Suprapubic skin (tissue), 4 donors: ENCODE results near the gene CTNNA2. TPM values are rescaled to one million over a fixed set of nuclear protein-coding genes. Genes with fewer than 3 reads are reported as not detected.

Experiments used
- DNase-seq, 2 donors: peaks; one replicate each; pipeline ENCODE4 v3.0.0-alpha.2; 2019; ENCODE audit warnings: low spot score in 2 of 2
- H3K27ac ChIP-seq: fragments of 200-600 bp; sonication (generic); one replicate; pipeline ENCODE4 v1.5.1; 2019
- H3K27me3 ChIP-seq: fragments of 200-600 bp; sonication (generic); one replicate; pipeline ENCODE4 v1.5.1; 2019
- H3K36me3 ChIP-seq: fragments of 200-600 bp; sonication (generic); one replicate; pipeline ENCODE4 v1.5.1; 2019
- H3K4me1 ChIP-seq: fragments of 200-600 bp; sonication (generic); one replicate; pipeline ENCODE4 v1.5.1; 2019
- H3K4me3 ChIP-seq: fragments of 200-600 bp; sonication (generic); one replicate; pipeline ENCODE4 v1.5.1; 2019; ENCODE audit warnings: mild to moderate bottlenecking
- H3K9me3 ChIP-seq: fragments of 200-600 bp; sonication (generic); one replicate; pipeline ENCODE4 v1.5.1; 2019
- CTCF ChIP-seq, 2 donors: fragments of 200-600 bp in 1 of 2; fragments of 450-650 bp in 1 of 2; sonication (generic) in 1 of 2; IDR thresholded peaks; one replicate each; pipeline ENCODE4 v1.5.1; 2016 to 2019; ENCODE audit warnings: antibody characterized with exemption in 2 of 2, mild to moderate bottlenecking in 1 of 2, moderate library complexity in 1 of 2
- EP300 ChIP-seq: sonication (generic); formaldehyde crosslinking; IDR thresholded peaks from one replicate; pipeline ENCODE4 v1.6.1; 2017; ENCODE audit warnings: antibody characterized with exemption
- POLR2A ChIP-seq, 2 donors: fragments of 450-650 bp; IDR thresholded peaks; one replicate each; pipeline ENCODE4 v1.6.1; 2017; ENCODE audit warnings: antibody characterized with exemption in 2 of 2, mild to moderate bottlenecking in 2 of 2, moderate library complexity in 2 of 2
- POLR2AphosphoS5 ChIP-seq, 3 donors: sonication (generic); formaldehyde crosslinking; IDR thresholded peaks; one replicate each; pipeline ENCODE4 v1.6.1; 2017; ENCODE audit warnings: antibody characterized with exemption in 3 of 3
- WGBS: methylation state at CpG from one replicate; pipeline ENCODE4 v1.1.5; 2018; 5-methylcytosine and 5-hydroxymethylcytosine counted together
- total RNA-seq, 4 donors: library from RNA; depleted of rRNA; stranded (reverse); fragments of >200 nt; gene quantifications; one replicate each; pipeline ENCODE4 v1.1.0, GENCODE V29; 2016

The CTNNA2 gene
- total RNA-seq, 4 donors from 2014 or later = 0.15 to 0.21 TPM; not detected in 2

GRCh38 chr2:79887747-79888374 is 375.0 kb downstream of the CTNNA2 start:
- Histone ChIP-seq H3K4me1 (no peaks in the 10 kb centered on the region), H3K27me3 (no peaks in the 10 kb centered on the region), H3K9me3 (no peaks in the 10 kb centered on the region), H3K27ac (no peak overlapping the region), H3K36me3 (no peaks in the 10 kb centered on the region), H3K4me3 (no peak overlapping the region)
- 38% methylated on average over 7 of the region's 7 CpGs for WGBS
- TF ChIP-seq CTCF (IDR thresholded peaks at IDR 0.05) = peak; percentile 21 to 43
- TF ChIP-seq POLR2AphosphoS5 (IDR thresholded peaks at IDR 0.05) = no peak
- no peak for DNase-seq

- DNase-seq = no peak
- Histone ChIP-seq H3K36me3 (no peaks in the 10 kb centered on the region), H3K27me3 (no peaks in the 10 kb centered on the region), H3K4me1 (no peaks in the 10 kb centered on the region), H3K27ac (no peak overlapping the region), H3K4me3 (no peak overlapping the region), H3K9me3 (no peaks in the 10 kb centered on the region)
- TF ChIP-seq POLR2A (IDR thresholded peaks at IDR 0.05) (no peak), POLR2AphosphoS5 (IDR thresholded peaks at IDR 0.05) (no peak), EP300 (no peak), CTCF (IDR thresholded peaks at IDR 0.05) (no peak)
- 83% methylated on average over 2 of the region's 2 CpGs for WGBS
These were observed 379.3 kb downstream of the CTNNA2 start for GRCh38 chr2:79892123-79892522.

GRCh38 chr2:79899196-79899595 is 386.3 kb downstream of the CTNNA2 start:
- H3K27ac ChIP-seq = no peak overlapping the region
- H3K9me3 ChIP-seq = no peaks in the 10 kb centered on the region
- H3K27me3 ChIP-seq = no peaks in the 10 kb centered on the region
- no peak overlapping the region for H3K4me3 ChIP-seq
- H3K36me3 ChIP-seq = no peaks in the 10 kb centered on the region
- no peaks in the 10 kb centered on the region for H3K4me1 ChIP-seq
- no peak for DNase-seq
- WGBS = 70% methylated on average over 4 of the region's 4 CpGs
- TF ChIP-seq POLR2A (IDR thresholded peaks at IDR 0.05) (no peak), POLR2AphosphoS5 (IDR thresholded peaks at IDR 0.05) (no peak), CTCF (IDR thresholded peaks at IDR 0.05) (no peak), EP300 (no peak)

GRCh38 chr2:79901161-79901560 is 388.3 kb downstream of the CTNNA2 start:
- no peaks in the 10 kb centered on the region for H3K27me3 ChIP-seq
- TF ChIP-seq CTCF (IDR thresholded peaks at IDR 0.05) = no peak
- no peak for TF ChIP-seq EP300
- no peak for TF ChIP-seq POLR2A (IDR thresholded peaks at IDR 0.05)
- TF ChIP-seq POLR2AphosphoS5 (IDR thresholded peaks at IDR 0.05) = no peak
- no peaks in the 10 kb centered on the region for H3K4me1 ChIP-seq
- H3K36me3 ChIP-seq = no peaks in the 10 kb centered on the region
- H3K4me3 ChIP-seq = no peak overlapping the region
- H3K27ac ChIP-seq = no peak overlapping the region
- no peak for DNase-seq
- H3K9me3 ChIP-seq = no peaks in the 10 kb centered on the region

DNA sequence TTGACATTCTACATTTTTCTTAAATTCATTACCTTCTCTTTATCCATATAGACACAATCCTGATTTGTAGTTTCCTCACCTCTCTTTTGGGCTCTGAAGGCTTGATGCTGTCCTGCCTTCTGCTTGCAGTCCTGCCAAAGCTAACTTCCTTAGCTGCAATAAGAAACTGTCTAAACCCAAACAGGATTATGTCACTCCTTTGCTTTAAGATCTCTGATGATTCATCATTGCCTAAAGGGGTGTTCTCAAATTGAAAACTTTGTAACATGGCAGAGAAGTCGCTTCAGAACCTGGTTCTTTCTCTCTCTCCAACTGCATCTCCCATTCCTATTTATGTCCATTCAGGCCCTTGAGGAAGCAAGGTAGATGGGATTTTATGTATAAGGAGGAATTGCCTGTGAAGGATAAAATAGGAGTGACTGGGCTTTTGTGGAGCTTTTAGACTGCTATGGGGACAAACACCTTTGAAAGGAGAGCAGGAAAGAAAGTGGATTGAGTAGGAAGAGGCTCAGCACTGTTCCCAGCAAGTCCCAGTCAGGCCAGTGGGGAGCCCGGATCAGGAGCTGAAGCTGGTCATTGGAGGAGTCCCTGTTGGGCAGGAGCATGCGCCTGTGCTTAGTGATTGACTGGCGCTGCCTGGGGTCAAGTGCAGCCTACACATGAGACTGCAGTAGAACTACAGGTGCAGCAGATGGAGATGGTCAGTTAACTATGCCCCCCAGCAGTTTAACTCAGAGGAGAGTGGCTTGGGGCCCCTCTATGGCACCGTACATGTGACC is 390.6 kb downstream of the CTNNA2 start:
- WGBS = 67% methylated on average over 5 of the region's 5 CpGs
- Histone ChIP-seq H3K36me3 (no peaks in the 10 kb centered on the region), H3K9me3 (no peaks in the 10 kb centered on the region), H3K27me3 (no peaks in the 10 kb centered on the region), H3K27ac (no peak overlapping the region), H3K4me3 (no peak overlapping the region), H3K4me1 (no peaks in the 10 kb centered on the region)
- no peak for DNase-seq
- no peak for TF ChIP-seq POLR2AphosphoS5 (IDR thresholded peaks at IDR 0.05)
- TF ChIP-seq CTCF (IDR thresholded peaks at IDR 0.05) = no peak
- TF ChIP-seq POLR2A (IDR thresholded peaks at IDR 0.05) = no peak
- TF ChIP-seq EP300 = no peak
